ENCODE data around the gene GPNMB.

GPNMB gene

GRCh38 chr7:23276376-23276775 is 29.8 kb downstream of the GPNMB start:
- DNase-seq, result no peak

GRCh38 chr7:23276947-23277346 is 30.4 kb downstream of the GPNMB start:
- DNase-seq, result no peak

- DNase-seq, result peak; percentile 34
Observed at GRCh38 chr7:23277359-23277989, 30.9 kb downstream of the GPNMB start.

- DNase-seq, result no peak
Observed at GRCh38 chr7:23279819-23280525, 33.4 kb downstream of the GPNMB start.

- DNase-seq, result no peak
Observed at GRCh38 chr7:23283086-23283485, 36.5 kb downstream of the GPNMB start.

GRCh38 chr7:23284871-23285270 is 38.3 kb downstream of the GPNMB start:
- no peak for DNase-seq

GRCh38 chr7:23285657-23286646 is 39.4 kb downstream of the GPNMB start:
- DNase-seq, result no peak

GRCh38 chr7:23287612-23288011 is 41.0 kb downstream of the GPNMB start:
- DNase-seq, result no peak

GRCh38 chr7:23290993-23291392 is 44.4 kb downstream of the GPNMB start:
- DNase-seq, result no peak

GRCh38 chr7:23291957-23292560 is 45.5 kb downstream of the GPNMB start:
- no peak for DNase-seq

GRCh38 chr7:23292623-23293022 is 46.0 kb downstream of the GPNMB start:
- DNase-seq, result no peak

- no peak for DNase-seq
Observed at GRCh38 chr7:23293500-23294073, 47.0 kb downstream of the GPNMB start.

- no peak for DNase-seq
Observed at GRCh38 chr7:23294549-23295400, 48.2 kb downstream of the GPNMB start.

- DNase-seq, result no peak
Observed at GRCh38 chr7:23295401-23295697, 48.8 kb downstream of the GPNMB start.

GRCh38 chr7:23298141-23298881 is 51.7 kb downstream of the GPNMB start:
- DNase-seq, result no peak

- DNase-seq, result peak; percentile 81
Observed at GRCh38 chr7:23298885-23299769, 52.6 kb downstream of the GPNMB start, which contains the start of gene MALSU1. MALSU1 (plus strand) TSS chr7:23299339; CDS start chr7:23299353, 14 bp downstream.

GRCh38 chr7:23299770-23300300 is 53.3 kb downstream of the GPNMB start:
- no peak for DNase-seq

- no peak for DNase-seq
Observed at GRCh38 chr7:23306936-23307521, 60.5 kb downstream of the GPNMB start.

- no peak for DNase-seq
Observed at GRCh38 chr7:23308754-23309153, 62.2 kb downstream of the GPNMB start.

Measured in NCI-H1436 treated with DMSO at 0.1 percent for 48 hours (cell line).